HCT116 (cell line): ENCODE data around the gene OGA. TPM values are rescaled to one million over a fixed set of nuclear protein-coding genes. Genes with fewer than 3 reads are reported as not detected.

ENCODE experiments used
- ATAC-seq: fragments of 200-7000 bp; cut with Tn5 transposase; 2 replicates; pipeline ENCODE4 v1.9.1; 2020; ENCODE audit warnings: mild to moderate bottlenecking, moderate library complexity
- BruUV-seq: library from RNA; stranded (reverse); fragments of 400-500 nt; replicated peaks from 2 replicates; lab custom pipeline; 2021; lab: Mats Ljungman, UMichigan
- CTCF ChIA-PET: fragments of 300-600 bp; sonication (Branson Sonifier 250); formaldehyde crosslinking; loops from one replicate; lab custom pipeline; 2021; ENCODE audit warnings: antibody characterized with exemption; lab: Charles Lee
- POLR2A ChIA-PET: fragments of 300-600, 350-600 bp; sonication (Branson Sonifier 250); formaldehyde crosslinking; loops from one replicate; lab custom pipeline; 2021; ENCODE audit warnings: antibody characterized with exemption; lab: Charles Lee
- RAD21 ChIA-PET, 2 experiments: fragments of 300-600 bp; sonication (Branson Sonifier 250); formaldehyde crosslinking; loops; one replicate each; lab custom pipeline; 2023; ENCODE audit warnings: low total read pairs in 2 of 2; ENCODE audit not compliant: uncharacterized antibody in 2 of 2, unreplicated experiment in 2 of 2, low non-redundant PET in 1 of 2; lab: Charles Lee
- DNase-seq: peaks from one replicate; pipeline ENCODE4 v3.0.0-alpha.2; 2010; ENCODE audit warnings: low read depth, low spot score
- H2AFZ ChIP-seq: fragments of 200-600 bp; shearing (Covaris generic), sonication (generic); 2 replicates; pipeline ENCODE4 v1.6.1; 2017; ENCODE audit warnings: low read depth, mixed run types, mixed read lengths, antibody characterized with exemption, low read length; ENCODE audit not compliant: poor library complexity, severe bottlenecking
- H3K27ac ChIP-seq: 2 replicates; pipeline ENCODE4 v1.5.1; 2012; ENCODE audit warnings: low read depth, low read length
- H3K27me3 ChIP-seq: fragments of 200-600 bp; sonication (generic); 2 replicates; pipeline ENCODE4 v1.6.1; 2016; ENCODE audit warnings: mixed run types, low read length, mixed read lengths; ENCODE audit not compliant: insufficient read depth
- H3K36me3 ChIP-seq, 2 experiments: fragments of 200-500 bp in 1 of 2; fragments of 200-600 bp in 1 of 2; sonication (Bioruptor generic) in 1 of 2; sonication (generic) in 1 of 2; 2 replicates each; pipeline versions ENCODE4 v1.5.1 to v1.6.1; 2014 to 2016; ENCODE audit warnings: low read length in 2 of 2, inconsistent platforms in 1 of 2, mixed read lengths in 1 of 2, mixed run types in 1 of 2; ENCODE audit not compliant: insufficient read depth in 2 of 2, control insufficient read depth in 1 of 2
- H3K4me1 ChIP-seq, 2 experiments: fragments of 200-600 bp in 1 of 2; sonication (generic) in 1 of 2; 2 replicates each; pipeline versions ENCODE4 v1.5.1 to v1.6.1; 2012 to 2017; ENCODE audit warnings: low read length in 2 of 2, inconsistent platforms in 1 of 2, mild to moderate bottlenecking in 1 of 2, mixed read lengths in 1 of 2, mixed run types in 1 of 2, moderate library complexity in 1 of 2; ENCODE audit not compliant: insufficient read depth in 2 of 2, control insufficient read depth in 1 of 2
- H3K4me2 ChIP-seq: fragments of 200-600 bp; sonication (generic); 2 replicates; pipeline ENCODE4 v1.6.1; 2017; ENCODE audit warnings: mixed run types, low read length, mixed read lengths
- H3K4me3 ChIP-seq, 2 experiments: fragments of 200-600 bp in 1 of 2; sonication (generic) in 1 of 2; replicated peaks in 1 of 2; 2 replicates each; pipeline ENCODE4 v1.5.1; 2011 to 2016; ENCODE audit warnings: low read length in 2 of 2, control low read depth in 1 of 2, low read depth in 1 of 2, mild to moderate bottlenecking in 1 of 2, mixed read lengths in 1 of 2, mixed run types in 1 of 2
- H3K79me2 ChIP-seq: fragments of 200-600 bp; sonication (generic); 2 replicates; pipeline ENCODE4 v1.6.1; 2017; ENCODE audit warnings: mild to moderate bottlenecking, mixed run types, low read length, moderate library complexity, mixed read lengths; ENCODE audit not compliant: insufficient read depth
- H3K9ac ChIP-seq: fragments of 200-600 bp; sonication (generic); 2 replicates; pipeline ENCODE4 v1.6.1; 2016; ENCODE audit warnings: low read length, mixed read lengths
- H3K9me2 ChIP-seq: fragments of 200-600 bp; sonication (generic), shearing (Covaris generic); 2 replicates; pipeline ENCODE4 v1.6.1; 2017; ENCODE audit warnings: mixed run types, mild to moderate bottlenecking, moderate library complexity; ENCODE audit not compliant: insufficient read depth
- H3K9me3 ChIP-seq, 2 experiments: fragments of 200-500 bp in 1 of 2; fragments of 200-600 bp in 1 of 2; sonication (Bioruptor generic) in 1 of 2; sonication (generic) in 1 of 2; 2 replicates each; pipeline ENCODE4 v1.6.1; 2014 to 2017; ENCODE audit warnings: low read length in 2 of 2, mixed read lengths in 2 of 2, inconsistent platforms in 1 of 2, low read depth in 1 of 2, mild to moderate bottlenecking in 1 of 2, mixed run types in 1 of 2, moderate library complexity in 1 of 2; ENCODE audit not compliant: control insufficient read depth in 1 of 2, insufficient read depth in 1 of 2
- H4K20me1 ChIP-seq: fragments of 200-600 bp; sonication (generic), shearing (Covaris generic); 2 replicates; pipeline ENCODE4 v1.6.1; 2017; ENCODE audit warnings: mixed run types, mild to moderate bottlenecking, moderate library complexity; ENCODE audit not compliant: insufficient read depth
- CTCF ChIP-seq, 3 experiments: fragments of 200-600 bp in 1 of 3; sonication (generic) in 1 of 3; IDR thresholded peaks in 2 of 3; conservative IDR thresholded peaks in 1 of 3; 2 replicates each; pipeline ENCODE4 v1.5.1; 2012 to 2017; ENCODE audit warnings: low read depth in 2 of 3, low read length in 2 of 3, antibody characterized with exemption in 1 of 3, borderline replicate concordance in 1 of 3, control low read depth in 1 of 3, mild to moderate bottlenecking in 1 of 3, mixed read lengths in 1 of 3, mixed run types in 1 of 3, moderate library complexity in 1 of 3; ENCODE audit not compliant: insufficient read depth in 1 of 3
- FOSL1 ChIP-seq: IDR thresholded peaks from 2 replicates; pipeline ENCODE4 v1.6.1; 2012; ENCODE audit warnings: low read depth
- POLR2AphosphoS5 ChIP-seq: IDR thresholded peaks from 2 replicates; pipeline ENCODE4 v1.6.1; 2011; ENCODE audit warnings: mild to moderate bottlenecking, low read depth, low read length, moderate library complexity
- YY1 ChIP-seq: IDR thresholded peaks from 2 replicates; pipeline ENCODE4 v1.6.1; 2011; ENCODE audit warnings: low read length, low read depth, moderate library complexity, mild to moderate bottlenecking; ENCODE audit not compliant: insufficient replicate concordance; ENCODE audit errors: extremely low read depth
- ZFX ChIP-seq: fragments of 450-650 bp; IDR thresholded peaks from 2 replicates; pipeline ENCODE4 v1.6.1; 2017
- intact Hi-C: fragments of 100-400 bp; cut with micrococcal nuclease; formaldehyde crosslinking; loops from 2 replicates; pipeline ENCODE4 v1.10.0; 2022
- total RNA-seq: library from RNA; stranded (reverse); gene quantifications from one replicate; pipeline ENCODE4 v1.2.1, GENCODE V29; 2021; ENCODE audit not compliant: unreplicated experiment

The OGA gene
- total RNA-seq, 1 experiment from 2014 or later, result 127 TPM

GRCh38 chr10:101840741-101841453 lies 22.7 kb upstream of the OGA start:
- Histone ChIP-seq H3K4me3 (peak overlapping the region; percentile 48 to 60), H3K4me2 (peak overlapping the region; percentile 95), H2AFZ (no peak overlapping the region), H3K9ac (peak overlapping the region; percentile 69; the same call in 1 of the 2 replicates), H4K20me1 (no peaks in the 10 kb centered on the region), H3K4me1 (peaks cover 14 to 32% of the 10 kb centered on the region in 2 experiments), H3K79me2 (no peaks in the 10 kb centered on the region), H3K27me3 (no peaks in the 10 kb centered on the region), H3K9me3 (no peaks in the 10 kb centered on the region), H3K36me3 (no peaks in the 10 kb centered on the region), H3K27ac (peak overlapping the region; percentile 4), H3K9me2 (no peaks in the 10 kb centered on the region)
- peak; percentile 73 for ATAC-seq
- RAD21 ChIA-PET, result interaction anchor here (0.6 to 3.6 kb wide), 7 partner anchors 167 to 232 kb away, joined by 3 to 50 read pairs (median 7); partner anchors contain the start of gene HPS6 (in 1 of the 2)
- POLR2A ChIA-PET, result interaction anchor here (0.9 to 3.0 kb wide), 5 partner anchors 22 to 238 kb away, joined by 3 to 21 read pairs (median 3); partner anchors contain the start of genes ARMH3 and OGA
- CTCF ChIA-PET, result interaction anchor here (0.6 to 5.9 kb wide), 57 partner anchors 8 to 798 kb away, joined by 3 to 267 read pairs (median 6); partner anchors contain the start of genes ARMH3, HPS6, NOLC1 and OGA
- peak; percentile 72 for DNase-seq
- BruUV-seq, result no TSS peak
- TF ChIP-seq CTCF (IDR thresholded peaks at IDR 0.05 in 2 of 3, conservative IDR thresholded peaks at IDR 0.05 in 1 of 3; ENCODE audit: borderline replicate concordance in 1 of 3, insufficient read depth in 1 of 3, low read depth in 2 of 3, low read length in 2 of 3) (peak in 2 of 3 experiments; percentile 100; a peak in 4 of 6 replicates), ZFX (no peak), YY1 (peak; percentile 70), FOSL1 (no peak), POLR2AphosphoS5 (peak; percentile 38; the same call in 1 of the 2 replicates)
- intact Hi-C loops, result loop anchor here (1.0 to 5.0 kb wide), 3 partner anchors 169 to 629 kb away; no protein-coding TSS in a partner anchor
